Panc1 (cell line): ENCODE results near the gene ZNF410. TPM values are rescaled to one million over a fixed set of nuclear protein-coding genes. Genes with fewer than 3 reads are reported as not detected.

Source experiments
- ATAC-seq: fragments of 200-7000 bp; cut with Tn5 transposase; 2 replicates; pipeline ENCODE4 v1.9.1; 2020; ENCODE audit warnings: mild to moderate bottlenecking, moderate library complexity
- BruUV-seq: library from RNA; stranded (reverse); fragments of 400-500 nt; replicated peaks from 2 replicates; lab custom pipeline; 2021; lab: Mats Ljungman, UMichigan
- CTCF ChIA-PET: fragments of 300-600 bp; sonication (Branson Sonifier 250); formaldehyde crosslinking; loops from one replicate; lab custom pipeline; 2022; ENCODE audit warnings: antibody characterized with exemption; lab: Charles Lee
- POLR2A ChIA-PET: fragments of 300-600 bp; sonication (Branson Sonifier 250); formaldehyde crosslinking; loops from one replicate; lab custom pipeline; 2022; ENCODE audit warnings: antibody characterized with exemption; lab: Charles Lee
- DNase-seq: peaks from one replicate; pipeline ENCODE4 v3.0.0-alpha.2; 2010; ENCODE audit warnings: low read depth, low spot score
- H3K27ac ChIP-seq: 2 replicates; pipeline ENCODE4 v1.5.1; 2011; ENCODE audit warnings: mild to moderate bottlenecking, low read length, inconsistent platforms
- H3K27me3 ChIP-seq: fragments of 200-500 bp; sonication (Bioruptor generic); 2 replicates; pipeline ENCODE4 v1.6.0; 2014; ENCODE audit warnings: low read length, inconsistent platforms; ENCODE audit not compliant: control insufficient read depth, insufficient read depth
- H3K36me3 ChIP-seq: fragments of 200-500 bp; sonication (Bioruptor generic); 2 replicates; pipeline ENCODE4 v1.5.1; 2014; ENCODE audit warnings: inconsistent platforms, mild to moderate bottlenecking, low read length, moderate library complexity; ENCODE audit not compliant: control insufficient read depth, insufficient read depth
- H3K4me1 ChIP-seq: 2 replicates; pipeline ENCODE4 v1.5.1; 2011; ENCODE audit warnings: inconsistent platforms, mild to moderate bottlenecking, low read length, moderate library complexity; ENCODE audit not compliant: control insufficient read depth, insufficient read depth
- H3K4me3 ChIP-seq, 2 experiments: 2 replicates each; pipeline ENCODE4 v1.5.1; 2011 to 2012; ENCODE audit warnings: low read depth in 2 of 2, low read length in 2 of 2, mild to moderate bottlenecking in 2 of 2, inconsistent platforms in 1 of 2, moderate library complexity in 1 of 2
- H3K9me3 ChIP-seq: fragments of 200-500 bp; sonication (Bioruptor generic); 2 replicates; pipeline ENCODE4 v1.5.1; 2014; ENCODE audit warnings: low read depth, mild to moderate bottlenecking, inconsistent platforms, low read length, moderate library complexity; ENCODE audit not compliant: control insufficient read depth, insufficient read depth
- CTCF ChIP-seq: fragments of 450-650 bp; IDR thresholded peaks from 2 replicates; pipeline ENCODE4 v1.5.1; 2017; ENCODE audit warnings: mild to moderate bottlenecking
- POLR2AphosphoS5 ChIP-seq: IDR thresholded peaks from 2 replicates; pipeline ENCODE4 v1.6.1; 2012; ENCODE audit warnings: mild to moderate bottlenecking, low read depth, low read length, moderate library complexity
- REST ChIP-seq, 2 experiments: IDR thresholded peaks; 2 replicates each; pipeline ENCODE4 v1.6.1; 2011 to 2012; ENCODE audit warnings: low read depth in 2 of 2, control low read depth in 1 of 2, low read length in 1 of 2, mild to moderate bottlenecking in 1 of 2, moderate library complexity in 1 of 2; ENCODE audit not compliant: insufficient read depth in 1 of 2
- SIN3A ChIP-seq: IDR thresholded peaks from 2 replicates; pipeline ENCODE4 v1.6.1; 2012; ENCODE audit warnings: low read depth, mild to moderate bottlenecking, low read length, moderate library complexity, borderline replicate concordance; ENCODE audit not compliant: insufficient read depth
- TCF7L2 ChIP-seq: IDR thresholded peaks from 2 replicates; pipeline ENCODE4 v1.6.1; 2011; ENCODE audit warnings: mild to moderate bottlenecking, low read depth, low read length, inconsistent platforms
- in situ Hi-C: cut with HindIII; loops from 2 replicates; pipeline ENCODE4 v1.10.0; 2016; ENCODE audit warnings: low sequenced_read_pairs, low pct_unique_long_range_greater_than_20kb
- intact Hi-C: fragments of 100-400 bp; cut with micrococcal nuclease; formaldehyde crosslinking; loops from one replicate; pipeline ENCODE4 v1.10.0; 2022; ENCODE audit not compliant: unreplicated experiment
- total RNA-seq: library from RNA; stranded (reverse); gene quantifications from one replicate; pipeline ENCODE4 v1.2.1, GENCODE V29; 2021; ENCODE audit not compliant: unreplicated experiment

Gene ZNF410
- total RNA-seq, 1 experiment from 2014 or later, result 31.2 TPM

- ChIA-PET CTCF (interaction anchor here (0.6 kb wide), 1 partner anchor 27 kb away, joined by 5 read pairs; no protein-coding TSS in a partner anchor), POLR2A (no interaction called here)
- Histone ChIP-seq H3K36me3 (peaks cover 11% of the 10 kb centered on the region), H3K4me3 (no peak overlapping the region), H3K9me3 (no peaks in the 10 kb centered on the region), H3K27me3 (no peaks in the 10 kb centered on the region), H3K4me1 (no peaks in the 10 kb centered on the region), H3K27ac (no peak overlapping the region)
- DNase-seq, result no peak
- no TSS peak for BruUV-seq
- intact Hi-C loops (no loop called here), in situ Hi-C loops (no loop called here)
- no peak for TF ChIP-seq REST (IDR thresholded peaks at IDR 0.05; ENCODE audit: insufficient read depth in 1 of 2, low read depth in 2 of 2, low read length in 1 of 2)
- TF ChIP-seq CTCF, result no peak
- TF ChIP-seq SIN3A, result no peak
- TF ChIP-seq TCF7L2, result no peak
- no peak for TF ChIP-seq POLR2AphosphoS5
- 0 out of 2 replicates have a peak, but pooled peaks have one; percentile 51 for ATAC-seq
Observed at GRCh38 chr14:73935666-73936065, 49.0 kb downstream of the ZNF410 start.

GRCh38 chr14:73936548-73936947 is 49.9 kb downstream of the ZNF410 start:
- no peaks in the 10 kb centered on the region for H3K27me3 ChIP-seq
- H3K9me3 ChIP-seq, result no peaks in the 10 kb centered on the region
- DNase-seq (no peak), ATAC-seq (no peak)
- no peak overlapping the region for H3K4me3 ChIP-seq
- H3K27ac ChIP-seq, result no peak overlapping the region
- no peaks in the 10 kb centered on the region for H3K4me1 ChIP-seq
- intact Hi-C loops, result no loop called here
- CTCF ChIA-PET, result no interaction called here
- in situ Hi-C loops, result no loop called here
- POLR2A ChIA-PET, result no interaction called here
- peaks cover 11% of the 10 kb centered on the region for H3K36me3 ChIP-seq
- BruUV-seq, result no TSS peak
- TF ChIP-seq CTCF (no peak), POLR2AphosphoS5 (no peak), TCF7L2 (no peak), REST (IDR thresholded peaks at IDR 0.05; ENCODE audit: insufficient read depth in 1 of 2, low read depth in 2 of 2, low read length in 1 of 2) (no peak), SIN3A (no peak)
